Gastrocnemius medialis (tissue), 4 donors: ENCODE measurements around the gene PIK3C2G.

Experiments used
- CTCF ChIP-seq, 5 experiments: fragments of 450-650 bp in 3 of 5; fragments of 200-600 bp in 2 of 5; sonication (generic) in 2 of 5; IDR thresholded peaks in 4 of 5; conservative IDR thresholded peaks in 1 of 5; 1 replicate in 4 of 5; 2 replicates in 1 of 5; pipeline ENCODE4 v1.5.1; 2016 to 2019; ENCODE audit warnings: antibody characterized with exemption in 5 of 5, mild to moderate bottlenecking in 3 of 5, moderate library complexity in 3 of 5
- POLR2A ChIP-seq, 2 donors: fragments of 450-650 bp; IDR thresholded peaks; one replicate each; pipeline ENCODE4 v1.6.1; 2017; ENCODE audit warnings: antibody characterized with exemption in 2 of 2, mild to moderate bottlenecking in 2 of 2, moderate library complexity in 2 of 2

- no peak for TF ChIP-seq CTCF (IDR thresholded peaks at IDR 0.05 in 4 of 5, conservative IDR thresholded peaks at IDR 0.05 in 1 of 5)
- no peak for TF ChIP-seq POLR2A (IDR thresholded peaks at IDR 0.05)
These were observed 4.1 kb upstream of the PIK3C2G start for GRCh38 chr12:18257251-18257650.
